GM23338 (cell line): ENCODE results near the gene CFAP90. TPM values are rescaled to one million over a fixed set of nuclear protein-coding genes. Genes with fewer than 3 reads are reported as not detected.

Experiments used
- ATAC-seq: fragments of 200-7000 bp; cut with Tn5 transposase; 3 replicates; pipeline ENCODE4 v1.9.1; 2020
- DNase-seq: peaks from one replicate; pipeline ENCODE4 v3.0.0-alpha.2; 2015; ENCODE audit warnings: low spot score
- H2AFZ ChIP-seq: fragments of 200-600 bp; sonication (generic); 2 replicates; pipeline ENCODE4 v1.8.0; 2016; ENCODE audit warnings: antibody characterized with exemption, mild to moderate bottlenecking, moderate library complexity
- H3F3A ChIP-seq: fragments of 200-600 bp; sonication (generic); replicated peaks from 2 replicates; pipeline ENCODE4 v1.8.0; 2017; ENCODE audit warnings: antibody characterized with exemption, mixed run types, low read depth
- H3K27ac ChIP-seq: fragments of 200-600 bp; sonication (generic); 2 replicates; pipeline ENCODE4 v1.6.1; 2016; ENCODE audit warnings: low read depth
- H3K27me3 ChIP-seq: fragments of 200-600 bp; sonication (generic); 2 replicates; pipeline ENCODE4 v1.8.0; 2016; ENCODE audit warnings: mild to moderate bottlenecking, mixed run types, moderate library complexity; ENCODE audit not compliant: insufficient read depth
- H3K36me3 ChIP-seq: fragments of 200-600 bp; sonication (generic); 2 replicates; pipeline ENCODE4 v1.8.0; 2016; ENCODE audit warnings: mild to moderate bottlenecking; ENCODE audit not compliant: insufficient read depth
- H3K4me1 ChIP-seq: fragments of 200-600 bp; sonication (generic); 2 replicates; pipeline ENCODE4 v1.8.0; 2016; ENCODE audit warnings: mild to moderate bottlenecking, moderate library complexity; ENCODE audit not compliant: insufficient read depth
- H3K4me2 ChIP-seq: fragments of 200-600 bp; sonication (generic); 2 replicates; pipeline ENCODE4 v1.7.1; 2017; ENCODE audit warnings: mixed run types
- H3K4me3 ChIP-seq: fragments of 200-600 bp; sonication (generic); 2 replicates; pipeline ENCODE4 v1.6.1; 2016; ENCODE audit warnings: mixed run types
- H3K79me2 ChIP-seq: fragments of 200-600 bp; sonication (generic); replicated peaks from 2 replicates; pipeline ENCODE4 v1.8.0; 2017; ENCODE audit warnings: mild to moderate bottlenecking; ENCODE audit not compliant: insufficient read depth
- H3K9me2 ChIP-seq: fragments of 200-600 bp; sonication (generic); 2 replicates; pipeline ENCODE4 v1.8.0; 2017; ENCODE audit not compliant: insufficient read depth
- H4K20me1 ChIP-seq: fragments of 200-600 bp; sonication (generic); replicated peaks from 2 replicates; pipeline ENCODE4 v1.8.0; 2017; ENCODE audit warnings: mild to moderate bottlenecking; ENCODE audit not compliant: insufficient read depth
- H3K27ac Mint-ChIP-seq: 2 replicates; pipeline ENCODE4 v1.8.0; 2020; ENCODE audit warnings: inconsistent platforms, mild to moderate bottlenecking, moderate library complexity, mixed read lengths
- H3K27me3 Mint-ChIP-seq: 3 replicates; pipeline ENCODE4 v1.8.0; 2022; ENCODE audit warnings: low read depth, mild to moderate bottlenecking, moderate library complexity, mixed read lengths, inconsistent platforms; ENCODE audit not compliant: insufficient read depth, poor library complexity
- H3K36me3 Mint-ChIP-seq: 3 replicates; pipeline ENCODE4 v1.8.0; 2021; ENCODE audit warnings: low read depth, mild to moderate bottlenecking, inconsistent platforms, moderate library complexity, mixed read lengths
- H3K4me1 Mint-ChIP-seq: 3 replicates; pipeline ENCODE4 v1.8.0; 2020; ENCODE audit warnings: mild to moderate bottlenecking, inconsistent platforms, mixed read lengths
- H3K4me3 Mint-ChIP-seq: 3 replicates; pipeline ENCODE4 v1.8.0; 2021; ENCODE audit warnings: moderate library complexity, mild to moderate bottlenecking, inconsistent platforms, mixed read lengths
- H3K9me3 Mint-ChIP-seq: 3 replicates; pipeline ENCODE4 v1.8.0; 2020; ENCODE audit warnings: moderate library complexity, mild to moderate bottlenecking, inconsistent platforms, mixed read lengths
- CREB1 ChIP-seq: fragments of 250-450 bp; sonication (Bioruptor Pico); IDR thresholded peaks from 2 replicates; pipeline ENCODE4 v1.5.0; 2020; ENCODE audit warnings: low read depth, mild to moderate bottlenecking, moderate library complexity
- EZH2 ChIP-seq: fragments of 200-600 bp; sonication (generic); IDR thresholded peaks from one replicate; pipeline ENCODE4 v1.8.0; 2017; ENCODE audit warnings: antibody characterized with exemption, mild to moderate bottlenecking, low read depth; ENCODE audit not compliant: unreplicated experiment
- EZH2phosphoT487 ChIP-seq: fragments of 200-600 bp; sonication (generic); IDR thresholded peaks from one replicate; pipeline ENCODE4 v1.8.1; 2018; ENCODE audit warnings: antibody characterized with exemption; ENCODE audit not compliant: unreplicated experiment
- JUNB ChIP-seq: IDR thresholded peaks from one replicate; pipeline ENCODE4 v1.6.1; 2016; ENCODE audit warnings: antibody characterized with exemption; ENCODE audit not compliant: unreplicated experiment
- NANOG ChIP-seq: IDR thresholded peaks from 2 replicates; pipeline ENCODE4 v1.6.1; 2016; ENCODE audit warnings: antibody characterized with exemption, borderline replicate concordance
- STAT1 ChIP-seq: IDR thresholded peaks from one replicate; pipeline ENCODE4 v1.6.1; 2016; ENCODE audit warnings: antibody characterized with exemption; ENCODE audit not compliant: unreplicated experiment
- ZNF331 ChIP-seq: fragments of 250-450 bp; sonication (Bioruptor Pico); IDR thresholded peaks from 2 replicates; pipeline ENCODE4 v1.5.0; 2020; ENCODE audit warnings: low read depth, mild to moderate bottlenecking, moderate library complexity
- polyA plus RNA-seq: library from polyadenylated mRNA; unstranded; fragments of >200 nt; fragmentation: Nextera tagmentation; extraction: Ambion mirVana; gene quantifications from 2 replicates; pipeline ENCODE4 v1.2.1, GENCODE V29; 2016
- total RNA-seq: library from RNA; depleted of rRNA; stranded (reverse); fragments of >200 nt; shearing (Covaris generic); gene quantifications from 2 replicates; pipeline ENCODE4 v1.2.3, GENCODE V29; 2014
- TF ChIP-seq, protein P1 (sequence below): IDR thresholded peaks from one replicate; pipeline ENCODE4 v1.6.1; 2018; ENCODE audit warnings: antibody characterized with exemption; ENCODE audit not compliant: unreplicated experiment
- TF ChIP-seq, protein P2 (sequence below), 2 experiments: fragments of 200-600 bp in 1 of 2; sonication (generic) in 1 of 2; conservative IDR thresholded peaks; 2 replicates each; pipeline versions ENCODE4 v1.5.1 to v1.6.1; 2016 to 2017; ENCODE audit warnings: antibody characterized with exemption in 2 of 2, low read depth in 2 of 2, mild to moderate bottlenecking in 2 of 2, moderate library complexity in 1 of 2
- TF ChIP-seq, protein P3 (sequence below): fragments of 250-450 bp; sonication (Bioruptor Pico); IDR thresholded peaks from 2 replicates; pipeline ENCODE4 v1.5.0; 2020; ENCODE audit warnings: mild to moderate bottlenecking, moderate library complexity

Gene CFAP90
- total and polyA plus RNA-seq, 2 experiments from 2014 or later: 0.10 to 1.0 TPM

DNA sequence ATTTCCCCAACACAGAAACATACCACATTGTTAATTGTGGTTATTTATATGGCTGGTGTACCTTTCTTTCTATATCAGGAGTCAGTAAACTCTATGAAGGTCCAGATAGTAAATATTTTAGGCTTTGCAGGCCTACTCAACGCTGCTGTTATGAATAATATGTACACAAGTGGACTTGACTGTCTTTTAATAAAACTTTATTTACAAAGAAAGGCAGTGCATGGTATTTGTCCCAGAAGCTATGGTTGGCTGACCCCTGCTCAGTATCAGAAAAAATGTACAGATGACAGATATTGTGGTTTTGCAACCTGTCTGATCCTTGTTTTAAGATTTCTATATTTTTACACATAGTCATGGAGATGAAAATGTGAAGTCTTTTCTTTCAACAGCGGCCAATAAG, 23.7 kb upstream of the CFAP90 start:
- peaks cover 79% of the 10 kb centered on the region for H3K79me2 ChIP-seq
- H3K4me3 ChIP-seq: no peak overlapping the region
- DNase-seq: no peak
- ATAC-seq: no peak
- Mint-ChIP-seq H3K27ac (no peak overlapping the region), H3K27me3 (no peaks in the 10 kb centered on the region), H3K4me3 (no peak overlapping the region), H3K4me1 (peaks cover 13% of the 10 kb centered on the region), H3K36me3 (peaks cover 53% of the 10 kb centered on the region), H3K9me3 (no peaks in the 10 kb centered on the region)
- H3K27ac ChIP-seq: no peak overlapping the region
- H3K4me1 ChIP-seq: peaks cover 11% of the 10 kb centered on the region; the same call in 1 of the 2 replicates
- H2AFZ ChIP-seq: no peak overlapping the region
- H3K9me2 ChIP-seq: no peaks in the 10 kb centered on the region
- H3F3A ChIP-seq: no peaks in the 10 kb centered on the region
- H3K4me2 ChIP-seq: no peak overlapping the region
- no peaks in the 10 kb centered on the region for H3K27me3 ChIP-seq
- H3K36me3 ChIP-seq: peaks cover 47% of the 10 kb centered on the region; the same call in 1 of the 2 replicates
- TF ChIP-seq CREB1 (CRISPR knock-in tag) (no peak), EZH2phosphoT487 (no peak), STAT1 (no peak), NANOG (no peak), JUNB (no peak)
- TF ChIP-seq, protein P1, sequence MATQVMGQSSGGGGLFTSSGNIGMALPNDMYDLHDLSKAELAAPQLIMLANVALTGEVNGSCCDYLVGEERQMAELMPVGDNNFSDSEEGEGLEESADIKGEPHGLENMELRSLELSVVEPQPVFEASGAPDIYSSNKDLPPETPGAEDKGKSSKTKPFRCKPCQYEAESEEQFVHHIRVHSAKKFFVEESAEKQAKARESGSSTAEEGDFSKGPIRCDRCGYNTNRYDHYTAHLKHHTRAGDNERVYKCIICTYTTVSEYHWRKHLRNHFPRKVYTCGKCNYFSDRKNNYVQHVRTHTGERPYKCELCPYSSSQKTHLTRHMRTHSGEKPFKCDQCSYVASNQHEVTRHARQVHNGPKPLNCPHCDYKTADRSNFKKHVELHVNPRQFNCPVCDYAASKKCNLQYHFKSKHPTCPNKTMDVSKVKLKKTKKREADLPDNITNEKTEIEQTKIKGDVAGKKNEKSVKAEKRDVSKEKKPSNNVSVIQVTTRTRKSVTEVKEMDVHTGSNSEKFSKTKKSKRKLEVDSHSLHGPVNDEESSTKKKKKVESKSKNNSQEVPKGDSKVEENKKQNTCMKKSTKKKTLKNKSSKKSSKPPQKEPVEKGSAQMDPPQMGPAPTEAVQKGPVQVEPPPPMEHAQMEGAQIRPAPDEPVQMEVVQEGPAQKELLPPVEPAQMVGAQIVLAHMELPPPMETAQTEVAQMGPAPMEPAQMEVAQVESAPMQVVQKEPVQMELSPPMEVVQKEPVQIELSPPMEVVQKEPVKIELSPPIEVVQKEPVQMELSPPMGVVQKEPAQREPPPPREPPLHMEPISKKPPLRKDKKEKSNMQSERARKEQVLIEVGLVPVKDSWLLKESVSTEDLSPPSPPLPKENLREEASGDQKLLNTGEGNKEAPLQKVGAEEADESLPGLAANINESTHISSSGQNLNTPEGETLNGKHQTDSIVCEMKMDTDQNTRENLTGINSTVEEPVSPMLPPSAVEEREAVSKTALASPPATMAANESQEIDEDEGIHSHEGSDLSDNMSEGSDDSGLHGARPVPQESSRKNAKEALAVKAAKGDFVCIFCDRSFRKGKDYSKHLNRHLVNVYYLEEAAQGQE: no peak
- TF ChIP-seq, protein P2, sequence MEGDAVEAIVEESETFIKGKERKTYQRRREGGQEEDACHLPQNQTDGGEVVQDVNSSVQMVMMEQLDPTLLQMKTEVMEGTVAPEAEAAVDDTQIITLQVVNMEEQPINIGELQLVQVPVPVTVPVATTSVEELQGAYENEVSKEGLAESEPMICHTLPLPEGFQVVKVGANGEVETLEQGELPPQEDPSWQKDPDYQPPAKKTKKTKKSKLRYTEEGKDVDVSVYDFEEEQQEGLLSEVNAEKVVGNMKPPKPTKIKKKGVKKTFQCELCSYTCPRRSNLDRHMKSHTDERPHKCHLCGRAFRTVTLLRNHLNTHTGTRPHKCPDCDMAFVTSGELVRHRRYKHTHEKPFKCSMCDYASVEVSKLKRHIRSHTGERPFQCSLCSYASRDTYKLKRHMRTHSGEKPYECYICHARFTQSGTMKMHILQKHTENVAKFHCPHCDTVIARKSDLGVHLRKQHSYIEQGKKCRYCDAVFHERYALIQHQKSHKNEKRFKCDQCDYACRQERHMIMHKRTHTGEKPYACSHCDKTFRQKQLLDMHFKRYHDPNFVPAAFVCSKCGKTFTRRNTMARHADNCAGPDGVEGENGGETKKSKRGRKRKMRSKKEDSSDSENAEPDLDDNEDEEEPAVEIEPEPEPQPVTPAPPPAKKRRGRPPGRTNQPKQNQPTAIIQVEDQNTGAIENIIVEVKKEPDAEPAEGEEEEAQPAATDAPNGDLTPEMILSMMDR (conservative IDR thresholded peaks at IDR 0.05; ENCODE audit: low read depth in 2 of 2): no peak
- peaks cover 52% of the 10 kb centered on the region for H4K20me1 ChIP-seq

DNA sequence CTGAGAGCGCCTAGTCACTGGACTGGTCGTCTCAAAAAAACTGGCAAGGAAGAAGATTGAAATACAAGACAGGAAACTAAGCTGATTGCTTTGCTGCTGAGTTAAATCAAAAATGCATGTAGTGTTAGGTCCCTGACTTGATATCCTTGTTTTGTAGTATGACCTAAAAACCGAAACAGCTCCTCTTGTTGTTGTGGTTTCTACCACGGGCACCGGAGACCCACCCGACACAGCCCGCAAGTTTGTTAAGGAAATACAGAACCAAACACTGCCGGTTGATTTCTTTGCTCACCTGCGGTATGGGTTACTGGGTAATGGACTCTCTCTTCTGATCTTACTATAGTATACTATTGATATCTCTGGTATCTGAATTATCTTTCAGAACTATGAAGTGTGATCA, 22.3 kb upstream of the CFAP90 start:
- Histone ChIP-seq H3F3A (no peaks in the 10 kb centered on the region), H3K79me2 (peaks cover 85% of the 10 kb centered on the region)
- ATAC-seq: no peak
- TF ChIP-seq EZH2 (no peak), ZNF331 (CRISPR knock-in tag) (no peak), CREB1 (CRISPR knock-in tag) (no peak)
- TF ChIP-seq, protein P3, sequence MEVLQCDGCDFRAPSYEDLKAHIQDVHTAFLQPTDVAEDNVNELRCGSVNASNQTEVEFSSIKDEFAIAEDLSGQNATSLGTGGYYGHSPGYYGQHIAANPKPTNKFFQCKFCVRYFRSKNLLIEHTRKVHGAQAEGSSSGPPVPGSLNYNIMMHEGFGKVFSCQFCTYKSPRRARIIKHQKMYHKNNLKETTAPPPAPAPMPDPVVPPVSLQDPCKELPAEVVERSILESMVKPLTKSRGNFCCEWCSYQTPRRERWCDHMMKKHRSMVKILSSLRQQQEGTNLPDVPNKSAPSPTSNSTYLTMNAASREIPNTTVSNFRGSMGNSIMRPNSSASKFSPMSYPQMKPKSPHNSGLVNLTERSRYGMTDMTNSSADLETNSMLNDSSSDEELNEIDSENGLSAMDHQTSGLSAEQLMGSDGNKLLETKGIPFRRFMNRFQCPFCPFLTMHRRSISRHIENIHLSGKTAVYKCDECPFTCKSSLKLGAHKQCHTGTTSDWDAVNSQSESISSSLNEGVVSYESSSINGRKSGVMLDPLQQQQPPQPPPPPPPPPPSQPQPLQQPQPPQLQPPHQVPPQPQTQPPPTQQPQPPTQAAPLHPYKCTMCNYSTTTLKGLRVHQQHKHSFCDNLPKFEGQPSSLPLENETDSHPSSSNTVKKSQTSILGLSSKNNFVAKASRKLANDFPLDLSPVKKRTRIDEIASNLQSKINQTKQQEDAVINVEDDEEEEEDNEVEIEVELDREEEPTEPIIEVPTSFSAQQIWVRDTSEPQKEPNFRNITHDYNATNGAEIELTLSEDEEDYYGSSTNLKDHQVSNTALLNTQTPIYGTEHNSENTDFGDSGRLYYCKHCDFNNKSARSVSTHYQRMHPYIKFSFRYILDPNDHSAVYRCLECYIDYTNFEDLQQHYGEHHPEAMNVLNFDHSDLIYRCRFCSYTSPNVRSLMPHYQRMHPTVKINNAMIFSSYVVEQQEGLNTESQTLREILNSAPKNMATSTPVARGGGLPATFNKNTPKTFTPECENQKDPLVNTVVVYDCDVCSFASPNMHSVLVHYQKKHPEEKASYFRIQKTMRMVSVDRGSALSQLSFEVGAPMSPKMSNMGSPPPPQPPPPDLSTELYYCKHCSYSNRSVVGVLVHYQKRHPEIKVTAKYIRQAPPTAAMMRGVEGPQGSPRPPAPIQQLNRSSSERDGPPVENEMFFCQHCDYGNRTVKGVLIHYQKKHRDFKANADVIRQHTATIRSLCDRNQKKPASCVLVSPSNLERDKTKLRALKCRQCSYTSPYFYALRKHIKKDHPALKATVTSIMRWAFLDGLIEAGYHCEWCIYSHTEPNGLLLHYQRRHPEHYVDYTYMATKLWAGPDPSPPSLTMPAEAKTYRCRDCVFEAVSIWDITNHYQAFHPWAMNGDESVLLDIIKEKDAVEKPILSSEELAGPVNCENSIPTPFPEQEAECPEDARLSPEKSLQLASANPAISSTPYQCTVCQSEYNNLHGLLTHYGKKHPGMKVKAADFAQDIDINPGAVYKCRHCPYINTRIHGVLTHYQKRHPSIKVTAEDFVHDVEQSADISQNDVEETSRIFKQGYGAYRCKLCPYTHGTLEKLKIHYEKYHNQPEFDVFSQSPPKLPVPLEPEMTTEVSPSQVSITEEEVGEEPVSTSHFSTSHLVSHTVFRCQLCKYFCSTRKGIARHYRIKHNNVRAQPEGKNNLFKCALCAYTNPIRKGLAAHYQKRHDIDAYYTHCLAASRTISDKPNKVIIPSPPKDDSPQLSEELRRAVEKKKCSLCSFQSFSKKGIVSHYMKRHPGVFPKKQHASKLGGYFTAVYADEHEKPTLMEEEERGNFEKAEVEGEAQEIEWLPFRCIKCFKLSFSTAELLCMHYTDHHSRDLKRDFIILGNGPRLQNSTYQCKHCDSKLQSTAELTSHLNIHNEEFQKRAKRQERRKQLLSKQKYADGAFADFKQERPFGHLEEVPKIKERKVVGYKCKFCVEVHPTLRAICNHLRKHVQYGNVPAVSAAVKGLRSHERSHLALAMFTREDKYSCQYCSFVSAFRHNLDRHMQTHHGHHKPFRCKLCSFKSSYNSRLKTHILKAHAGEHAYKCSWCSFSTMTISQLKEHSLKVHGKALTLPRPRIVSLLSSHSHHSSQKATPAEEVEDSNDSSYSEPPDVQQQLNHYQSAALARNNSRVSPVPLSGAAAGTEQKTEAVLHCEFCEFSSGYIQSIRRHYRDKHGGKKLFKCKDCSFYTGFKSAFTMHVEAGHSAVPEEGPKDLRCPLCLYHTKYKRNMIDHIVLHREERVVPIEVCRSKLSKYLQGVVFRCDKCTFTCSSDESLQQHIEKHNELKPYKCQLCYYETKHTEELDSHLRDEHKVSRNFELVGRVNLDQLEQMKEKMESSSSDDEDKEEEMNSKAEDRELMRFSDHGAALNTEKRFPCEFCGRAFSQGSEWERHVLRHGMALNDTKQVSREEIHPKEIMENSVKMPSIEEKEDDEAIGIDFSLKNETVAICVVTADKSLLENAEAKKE (CRISPR knock-in tag): no peak

More for the DNA sequence above, 22.3 kb upstream of the CFAP90 start:
- no peak overlapping the region for H3K27ac ChIP-seq
- H2AFZ ChIP-seq: no peak overlapping the region
- peaks cover 54% of the 10 kb centered on the region for H4K20me1 ChIP-seq
- Mint-ChIP-seq H3K4me3 (no peak overlapping the region), H3K27ac (no peak overlapping the region; the same call in 1 of the 2 replicates), H3K9me3 (peaks cover 3% of the 10 kb centered on the region; the same call in 1 of the 3 replicates), H3K4me1 (peaks cover 13% of the 10 kb centered on the region), H3K27me3 (peaks cover 2% of the 10 kb centered on the region), H3K36me3 (peaks cover 42% of the 10 kb centered on the region)
- H3K4me1 ChIP-seq: peaks cover 12% of the 10 kb centered on the region; the same call in 1 of the 2 replicates
- no peak overlapping the region for H3K4me3 ChIP-seq
- H3K9me2 ChIP-seq: no peaks in the 10 kb centered on the region
- H3K36me3 ChIP-seq: peaks cover 36% of the 10 kb centered on the region; the same call in 1 of the 2 replicates
- no peak overlapping the region for H3K4me2 ChIP-seq
- no peak for DNase-seq
- no peaks in the 10 kb centered on the region for H3K27me3 ChIP-seq
